Panc1 (cell line): ENCODE measurements around the gene FAM200A.

Experiments used
- CTCF ChIP-seq: fragments of 450-650 bp; IDR thresholded peaks from 2 replicates; pipeline ENCODE4 v1.5.1; 2017; ENCODE audit warnings: mild to moderate bottlenecking
- POLR2AphosphoS5 ChIP-seq: IDR thresholded peaks from 2 replicates; pipeline ENCODE4 v1.6.1; 2012; ENCODE audit warnings: mild to moderate bottlenecking, low read depth, low read length, moderate library complexity
- REST ChIP-seq, 2 experiments: IDR thresholded peaks; 2 replicates each; pipeline ENCODE4 v1.6.1; 2011 to 2012; ENCODE audit warnings: low read depth in 2 of 2, control low read depth in 1 of 2, low read length in 1 of 2, mild to moderate bottlenecking in 1 of 2, moderate library complexity in 1 of 2; ENCODE audit not compliant: insufficient read depth in 1 of 2

- TF ChIP-seq CTCF (no peak), POLR2AphosphoS5 (no peak), REST (IDR thresholded peaks at IDR 0.05; ENCODE audit: insufficient read depth in 1 of 2, low read depth in 2 of 2, low read length in 1 of 2) (no peak)
Observed at GRCh38 chr7:99563650-99564049, 11.7 kb upstream of the FAM200A start.
